GM18505 (cell line): Measurements from ENCODE around the gene TBC1D9.
A peak's percentile ranks its signal among the peaks of the same experiment; 100 is the strongest.

Experiments used
- ATAC-seq: cut with Tn5 transposase; IDR thresholded peaks from one replicate; pipeline ENCODE4 v1.9.1; 2021; ENCODE audit not compliant: unreplicated experiment
- POLR2A ChIP-seq: IDR thresholded peaks from 4 replicates; pipeline ENCODE4 v1.6.1; 2011; ENCODE audit warnings: borderline replicate concordance; ENCODE audit not compliant: insufficient read depth, insufficient read length; ENCODE audit errors: extremely low read depth

TBC1D9 gene

GRCh38 chr4:140724760-140725159 is 31.4 kb downstream of the TBC1D9 start:
- ATAC-seq: no peak
- TF ChIP-seq POLR2A: no peak

GRCh38 chr4:140720387-140721304 is 35.5 kb downstream of the TBC1D9 start:
- no peak for TF ChIP-seq POLR2A
- ATAC-seq: peak; percentile 52

- ATAC-seq: peak; percentile 40
- TF ChIP-seq POLR2A: no peak
Measured at GRCh38 chr4:140719686-140720085, 36.5 kb downstream of the TBC1D9 start.

- no peak for TF ChIP-seq POLR2A
- ATAC-seq: no peak
Measured at GRCh38 chr4:140719022-140719421, 37.2 kb downstream of the TBC1D9 start.

- no peak for TF ChIP-seq POLR2A
- ATAC-seq: no peak
Measured at GRCh38 chr4:140718241-140718952, 37.8 kb downstream of the TBC1D9 start.

- ATAC-seq: no peak
- no peak for TF ChIP-seq POLR2A
Measured at GRCh38 chr4:140717313-140717712, 38.9 kb downstream of the TBC1D9 start.

GRCh38 chr4:140715119-140715518 is 41.1 kb downstream of the TBC1D9 start:
- no peak for TF ChIP-seq POLR2A
- no peak for ATAC-seq

DNA sequence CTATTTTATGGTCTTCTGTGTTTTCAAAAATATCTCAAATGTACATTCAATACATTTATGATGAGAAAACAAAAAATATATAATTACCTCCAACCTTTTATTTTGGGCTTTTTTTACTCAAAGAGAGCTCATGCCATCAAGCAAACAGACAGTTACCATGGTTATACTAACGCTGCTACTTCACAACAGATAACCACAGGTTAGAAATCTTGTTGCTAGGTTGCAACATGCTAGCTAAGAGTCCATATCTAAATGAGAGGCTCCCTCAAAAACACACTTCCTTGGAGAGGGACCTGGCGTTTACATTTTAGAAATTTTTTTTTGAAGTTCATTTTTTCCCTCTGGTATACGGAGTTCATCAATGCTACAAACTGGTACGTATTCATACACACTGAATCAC is 44.3 kb downstream of the TBC1D9 start:
- no peak for TF ChIP-seq POLR2A
- no peak for ATAC-seq

GRCh38 chr4:140710908-140711622 is 45.1 kb downstream of the TBC1D9 start:
- ATAC-seq: no peak
- no peak for TF ChIP-seq POLR2A

DNA sequence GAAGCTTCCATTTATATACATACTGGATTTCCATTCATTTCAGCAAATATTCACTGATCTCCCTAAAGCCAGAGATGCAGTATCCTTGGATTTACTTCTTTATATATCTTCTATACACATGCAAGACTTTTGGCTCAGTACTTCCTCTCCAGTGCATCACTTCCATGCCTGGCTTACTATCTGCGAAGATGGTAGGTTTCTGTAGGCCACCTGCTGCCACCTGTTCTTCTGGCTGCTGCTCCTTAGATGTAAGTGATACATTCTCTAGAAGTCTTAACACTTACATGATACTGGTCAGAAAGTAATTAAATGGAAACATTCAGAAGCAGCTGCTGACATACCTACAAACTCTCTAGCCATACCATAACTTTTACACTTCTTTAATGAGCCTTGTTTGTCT is 48.9 kb downstream of the TBC1D9 start:
- ATAC-seq: no peak
- no peak for TF ChIP-seq POLR2A

GRCh38 chr4:140706665-140707064 is 49.5 kb downstream of the TBC1D9 start:
- ATAC-seq: no peak
- TF ChIP-seq POLR2A: no peak

DNA sequence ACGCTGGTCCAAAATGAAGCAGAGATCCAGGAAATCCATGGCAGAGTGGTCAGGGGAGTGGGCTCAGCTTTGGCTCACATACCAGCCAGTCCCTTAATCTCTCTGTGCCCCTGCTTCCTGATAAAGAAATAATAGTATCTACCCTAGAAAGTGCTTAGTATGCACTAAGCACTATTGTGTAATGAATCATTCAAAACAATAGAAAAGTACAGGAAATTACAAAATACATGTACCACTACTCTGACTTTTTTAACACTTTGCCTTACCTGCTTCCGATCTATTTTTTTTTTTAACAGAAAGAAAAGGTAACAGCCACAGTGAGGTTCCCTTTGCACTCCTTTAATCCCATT is 49.9 kb downstream of the TBC1D9 start:
- ATAC-seq: no peak
- no peak for TF ChIP-seq POLR2A

DNA sequence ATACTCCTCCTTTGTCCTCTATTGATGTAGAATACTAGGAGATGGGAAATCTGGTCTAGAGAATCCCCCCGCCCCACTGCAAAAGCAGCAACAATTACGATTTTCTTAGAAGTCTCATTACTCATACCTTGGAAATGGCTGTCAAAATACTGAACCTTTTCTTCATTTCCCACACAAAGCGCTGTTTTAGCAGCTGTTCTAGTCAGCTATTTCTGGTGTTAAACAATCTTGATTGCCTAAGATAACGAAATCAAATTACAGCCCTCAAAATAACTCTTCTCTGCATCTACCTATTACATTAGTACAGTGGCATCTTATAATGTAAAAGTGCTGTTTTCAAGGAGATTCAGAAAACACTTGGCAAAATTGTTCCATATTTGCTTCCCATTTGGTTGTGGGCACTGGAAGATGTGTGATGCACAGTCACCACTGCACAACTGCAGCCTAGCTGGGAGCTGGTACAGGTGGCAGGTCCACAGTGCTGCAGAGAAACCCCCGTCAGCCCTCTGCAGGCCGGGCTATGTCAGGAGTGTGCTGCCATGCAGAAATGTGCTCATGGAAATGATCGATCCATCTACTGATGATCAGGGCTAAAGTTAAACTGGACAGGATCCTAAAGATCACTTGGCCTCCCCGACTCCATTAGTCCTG is 50.4 kb downstream of the TBC1D9 start:
- ATAC-seq: no peak

More for the DNA sequence above, 50.4 kb downstream of the TBC1D9 start:
- TF ChIP-seq POLR2A: no peak
